RWPE2 (cell line): Measurements from ENCODE around the gene YJEFN3.

Source experiments
- ATAC-seq: fragments of 200-7000 bp; cut with Tn5 transposase; 3 replicates; pipeline ENCODE4 v1.9.1; 2021; ENCODE audit warnings: low read depth
- DNase-seq: peaks from one replicate; pipeline ENCODE4 v3.0.0-alpha.2; 2020; ENCODE audit warnings: low spot score
- H3K27ac ChIP-seq: fragments of 450-650 bp; 2 replicates; pipeline ENCODE4 v1.5.1; 2017; ENCODE audit warnings: mild to moderate bottlenecking; ENCODE audit not compliant: poor library complexity, severe bottlenecking
- H3K27me3 ChIP-seq: fragments of 250-450 bp; sonication (Bioruptor Pico); 2 replicates; pipeline ENCODE4 v1.5.1; 2021; ENCODE audit warnings: mild to moderate bottlenecking, moderate library complexity; ENCODE audit not compliant: insufficient read depth, poor library complexity, severe bottlenecking
- H3K36me3 ChIP-seq: fragments of 250-450 bp; sonication (Bioruptor Pico); 2 replicates; pipeline ENCODE4 v1.5.1; 2020; ENCODE audit warnings: low read depth, mild to moderate bottlenecking, moderate library complexity
- H3K4me1 ChIP-seq: fragments of 250-450 bp; sonication (Bioruptor Pico); 2 replicates; pipeline ENCODE4 v1.5.1; 2021; ENCODE audit warnings: mild to moderate bottlenecking, moderate library complexity; ENCODE audit not compliant: insufficient read depth, poor library complexity, severe bottlenecking
- H3K4me3 ChIP-seq: fragments of 250-450 bp; sonication (Bioruptor Pico); 2 replicates; pipeline ENCODE4 v1.5.1; 2021; ENCODE audit warnings: mild to moderate bottlenecking, moderate library complexity; ENCODE audit not compliant: severe bottlenecking
- H3K9me3 ChIP-seq: fragments of 250-450 bp; sonication (Bioruptor Pico); 2 replicates; pipeline ENCODE4 v1.5.1; 2021; ENCODE audit warnings: mild to moderate bottlenecking, moderate library complexity; ENCODE audit not compliant: severe bottlenecking
- CTCF ChIP-seq: fragments of 450-650 bp; IDR thresholded peaks from one replicate; pipeline ENCODE4 v1.5.1; 2017; ENCODE audit warnings: mild to moderate bottlenecking, moderate library complexity; ENCODE audit not compliant: poor library complexity, severe bottlenecking

YJEFN3 gene

DNA sequence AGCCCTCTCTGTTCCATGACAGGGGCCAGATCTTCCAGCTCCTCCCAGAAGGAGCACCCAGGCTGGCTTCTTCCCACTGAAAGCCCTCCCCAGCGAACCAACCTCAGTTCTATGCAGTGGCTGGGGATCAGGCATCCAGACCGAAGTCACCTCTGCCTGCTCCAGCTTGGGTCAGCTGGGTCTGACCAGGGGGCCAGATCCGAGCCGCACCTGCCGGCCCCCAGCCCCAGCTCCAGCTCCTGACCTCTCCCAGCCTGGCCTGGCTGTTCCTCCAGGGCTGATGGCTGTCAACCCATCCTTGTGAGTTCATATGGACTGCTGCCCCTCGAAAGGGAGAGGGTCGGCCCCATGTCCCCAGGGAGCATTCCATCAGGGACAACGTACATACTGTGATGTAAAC, 21.4 kb upstream of the YJEFN3 start:
- Histone ChIP-seq H3K27me3 (no peaks in the 10 kb centered on the region), H3K4me1 (no peaks in the 10 kb centered on the region), H3K4me3 (no peak overlapping the region), H3K27ac (no peak overlapping the region), H3K36me3 (peaks cover 22% of the 10 kb centered on the region), H3K9me3 (no peaks in the 10 kb centered on the region)
- DNase-seq (no peak), ATAC-seq (no peak)
- no peak for TF ChIP-seq CTCF

DNA sequence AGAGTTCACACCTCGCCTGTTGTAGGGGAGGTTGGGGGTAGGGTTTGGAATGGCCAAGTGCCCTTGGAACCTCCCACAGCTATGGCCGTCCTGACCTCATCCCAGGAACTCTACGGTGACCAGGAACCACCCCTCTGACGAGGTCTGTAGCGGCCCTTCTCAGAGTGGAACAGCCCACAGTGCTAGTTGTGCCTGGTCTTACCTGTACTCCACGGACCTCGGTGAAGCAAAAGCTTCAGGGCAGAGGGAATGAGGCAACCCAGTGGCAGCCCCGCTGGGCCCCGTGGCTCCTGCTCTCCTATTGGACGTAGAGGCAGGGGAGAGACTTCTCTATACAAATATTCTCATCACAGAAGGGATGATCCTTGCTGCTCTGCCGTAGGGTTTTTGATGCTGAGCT, 20.5 kb upstream of the YJEFN3 start:
- Histone ChIP-seq H3K9me3 (no peaks in the 10 kb centered on the region), H3K4me3 (no peak overlapping the region), H3K27ac (no peak overlapping the region), H3K36me3 (peaks cover 15% of the 10 kb centered on the region), H3K27me3 (no peaks in the 10 kb centered on the region), H3K4me1 (no peaks in the 10 kb centered on the region)
- no peak for TF ChIP-seq CTCF
- DNase-seq (no peak), ATAC-seq (no peak)

DNA sequence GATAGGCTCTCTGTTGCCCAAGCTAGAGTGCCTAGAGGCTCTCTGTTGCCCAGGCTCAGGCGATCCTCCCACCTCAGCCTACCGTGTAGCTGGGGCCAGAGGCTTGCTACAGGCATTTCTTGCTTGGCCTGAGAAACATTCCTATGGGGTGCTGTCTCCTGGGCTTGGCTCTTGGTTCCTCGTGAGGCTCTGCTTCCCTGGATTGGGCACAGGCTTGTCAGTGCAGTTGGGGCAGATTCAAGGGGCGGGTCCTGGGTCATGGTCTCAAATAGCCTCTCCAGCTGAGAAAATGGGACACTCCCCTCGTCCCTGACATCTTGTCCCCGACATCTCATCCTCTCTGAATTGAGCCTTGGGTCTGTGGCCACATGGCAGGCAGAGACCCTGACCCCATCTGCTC, 18.3 kb upstream of the YJEFN3 start:
- Histone ChIP-seq H3K36me3 (peaks cover 5% of the 10 kb centered on the region; the same call in 1 of the 2 replicates), H3K4me3 (no peak overlapping the region), H3K27ac (no peak overlapping the region), H3K27me3 (no peaks in the 10 kb centered on the region), H3K9me3 (peaks cover 2% of the 10 kb centered on the region), H3K4me1 (no peaks in the 10 kb centered on the region)
- ATAC-seq (peak; percentile 32; the same call in 2 of the 3 replicates), DNase-seq (no peak)
- no peak for TF ChIP-seq CTCF

- Histone ChIP-seq H3K27me3 (no peaks in the 10 kb centered on the region), H3K4me3 (no peak overlapping the region), H3K4me1 (no peaks in the 10 kb centered on the region), H3K9me3 (peaks cover 2% of the 10 kb centered on the region), H3K36me3 (peaks cover 9% of the 10 kb centered on the region; the same call in 1 of the 2 replicates), H3K27ac (no peak overlapping the region)
- DNase-seq (no peak), ATAC-seq (no peak)
- TF ChIP-seq CTCF = no peak
Observed at GRCh38 chr19:19513682-19514081, 15.0 kb upstream of the YJEFN3 start.

GRCh38 chr19:19514215-19514657, 14.5 kb upstream of the YJEFN3 start:
- no peak for ATAC-seq
- TF ChIP-seq CTCF = no peak

More at GRCh38 chr19:19514215-19514657, 14.5 kb upstream of the YJEFN3 start:
- Histone ChIP-seq H3K4me1 (no peaks in the 10 kb centered on the region), H3K9me3 (peaks cover 2% of the 10 kb centered on the region), H3K27ac (no peak overlapping the region), H3K36me3 (peaks cover 9% of the 10 kb centered on the region; the same call in 1 of the 2 replicates), H3K4me3 (no peak overlapping the region), H3K27me3 (no peaks in the 10 kb centered on the region)
- DNase-seq = no peak
